WTC11 (cell line): ENCODE results near the gene HS2ST1.

Experiments
- ATF2 ChIP-seq: sonication (generic); formaldehyde crosslinking; IDR thresholded peaks from 2 replicates; pipeline ENCODE4 v1.8.1; 2022; ENCODE audit warnings: low read depth, missing genetic modification reagents, borderline replicate concordance
- CREB1 ChIP-seq: sonication (generic); formaldehyde crosslinking; IDR thresholded peaks from 2 replicates; pipeline ENCODE4 v1.8.0; 2023; ENCODE audit warnings: mild to moderate bottlenecking, missing genetic modification reagents
- CREM ChIP-seq: sonication (generic); formaldehyde crosslinking; IDR thresholded peaks from 2 replicates; pipeline ENCODE4 v1.8.1; 2022; ENCODE audit warnings: mild to moderate bottlenecking, missing genetic modification reagents, moderate library complexity
- CTCF ChIP-seq: fragments of 200-600 bp; IDR thresholded peaks from 2 replicates; pipeline ENCODE4 v1.8.0; 2022; ENCODE audit warnings: antibody characterized with exemption
- ELF4 ChIP-seq: sonication (generic); formaldehyde crosslinking; IDR thresholded peaks from 2 replicates; pipeline ENCODE4 v1.8.1; 2022; ENCODE audit warnings: low read depth, mild to moderate bottlenecking, moderate library complexity, missing genetic modification reagents
- ETV6 ChIP-seq: sonication (generic); formaldehyde crosslinking; IDR thresholded peaks from 2 replicates; pipeline ENCODE4 v1.8.1; 2022; ENCODE audit warnings: mild to moderate bottlenecking, missing genetic modification reagents
- KAT7 ChIP-seq: sonication (generic); formaldehyde crosslinking; IDR thresholded peaks from 2 replicates; pipeline ENCODE4 v1.8.1; 2023; ENCODE audit warnings: missing genetic modification reagents, mild to moderate bottlenecking, borderline replicate concordance
- USF2 ChIP-seq: sonication (generic); formaldehyde crosslinking; IDR thresholded peaks from 2 replicates; pipeline ENCODE4 v1.8.1; 2023; ENCODE audit warnings: mild to moderate bottlenecking, missing genetic modification reagents, moderate library complexity
- ZNF121 ChIP-seq: sonication (generic); formaldehyde crosslinking; IDR thresholded peaks from 2 replicates; pipeline ENCODE4 v1.8.0; 2023; ENCODE audit warnings: missing genetic modification reagents
- TF ChIP-seq, protein P1 (sequence below): sonication (generic); formaldehyde crosslinking; IDR thresholded peaks from 2 replicates; pipeline ENCODE4 v1.8.1; 2022; ENCODE audit warnings: low read depth, mild to moderate bottlenecking, moderate library complexity, missing genetic modification reagents, borderline replicate concordance
- TF ChIP-seq, protein P2 (sequence below): sonication (generic); formaldehyde crosslinking; IDR thresholded peaks from 2 replicates; pipeline ENCODE4 v1.8.1; 2022; ENCODE audit warnings: mild to moderate bottlenecking, moderate library complexity, missing genetic modification reagents

- TF ChIP-seq ETV6 (no peak), ATF2 (CRISPR knock-in tag) (no peak), CTCF (no peak), CREB1 (CRISPR knock-in tag) (no peak), USF2 (no peak), ZNF121 (CRISPR knock-in tag) (no peak), KAT7 (no peak), ELF4 (no peak), CREM (CRISPR knock-in tag) (no peak)
- TF ChIP-seq, protein P1, sequence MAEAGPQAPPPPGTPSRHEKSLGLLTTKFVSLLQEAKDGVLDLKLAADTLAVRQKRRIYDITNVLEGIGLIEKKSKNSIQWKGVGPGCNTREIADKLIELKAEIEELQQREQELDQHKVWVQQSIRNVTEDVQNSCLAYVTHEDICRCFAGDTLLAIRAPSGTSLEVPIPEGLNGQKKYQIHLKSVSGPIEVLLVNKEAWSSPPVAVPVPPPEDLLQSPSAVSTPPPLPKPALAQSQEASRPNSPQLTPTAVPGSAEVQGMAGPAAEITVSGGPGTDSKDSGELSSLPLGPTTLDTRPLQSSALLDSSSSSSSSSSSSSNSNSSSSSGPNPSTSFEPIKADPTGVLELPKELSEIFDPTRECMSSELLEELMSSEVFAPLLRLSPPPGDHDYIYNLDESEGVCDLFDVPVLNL = no peak
- TF ChIP-seq, protein P2, sequence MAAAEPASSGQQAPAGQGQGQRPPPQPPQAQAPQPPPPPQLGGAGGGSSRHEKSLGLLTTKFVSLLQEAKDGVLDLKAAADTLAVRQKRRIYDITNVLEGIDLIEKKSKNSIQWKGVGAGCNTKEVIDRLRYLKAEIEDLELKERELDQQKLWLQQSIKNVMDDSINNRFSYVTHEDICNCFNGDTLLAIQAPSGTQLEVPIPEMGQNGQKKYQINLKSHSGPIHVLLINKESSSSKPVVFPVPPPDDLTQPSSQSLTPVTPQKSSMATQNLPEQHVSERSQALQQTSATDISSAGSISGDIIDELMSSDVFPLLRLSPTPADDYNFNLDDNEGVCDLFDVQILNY (CRISPR knock-in tag) = no peak
Observed at GRCh38 chr1:86992861-86993260, 78.4 kb downstream of the HS2ST1 start.
